Activated CD4-positive, CD25-positive, alpha-beta regulatory T cell treated with anti-CD3 and anti-CD28 coated beads, Interleukin-2, amount 50 U/mL, for 16 hours (primary cell): ENCODE data around the gene CAMKMT.

Experiments used
- DNase-seq: peaks from one replicate; pipeline ENCODE4 v3.0.0-alpha.2; 2020; ENCODE audit warnings: low read depth, low spot score

The CAMKMT gene

GRCh38 chr2:44742057-44742456 lies 380.3 kb downstream of the CAMKMT start:
- no peak for DNase-seq

- no peak for DNase-seq
Observed at GRCh38 chr2:44743473-44743872, 381.7 kb downstream of the CAMKMT start.

DNA sequence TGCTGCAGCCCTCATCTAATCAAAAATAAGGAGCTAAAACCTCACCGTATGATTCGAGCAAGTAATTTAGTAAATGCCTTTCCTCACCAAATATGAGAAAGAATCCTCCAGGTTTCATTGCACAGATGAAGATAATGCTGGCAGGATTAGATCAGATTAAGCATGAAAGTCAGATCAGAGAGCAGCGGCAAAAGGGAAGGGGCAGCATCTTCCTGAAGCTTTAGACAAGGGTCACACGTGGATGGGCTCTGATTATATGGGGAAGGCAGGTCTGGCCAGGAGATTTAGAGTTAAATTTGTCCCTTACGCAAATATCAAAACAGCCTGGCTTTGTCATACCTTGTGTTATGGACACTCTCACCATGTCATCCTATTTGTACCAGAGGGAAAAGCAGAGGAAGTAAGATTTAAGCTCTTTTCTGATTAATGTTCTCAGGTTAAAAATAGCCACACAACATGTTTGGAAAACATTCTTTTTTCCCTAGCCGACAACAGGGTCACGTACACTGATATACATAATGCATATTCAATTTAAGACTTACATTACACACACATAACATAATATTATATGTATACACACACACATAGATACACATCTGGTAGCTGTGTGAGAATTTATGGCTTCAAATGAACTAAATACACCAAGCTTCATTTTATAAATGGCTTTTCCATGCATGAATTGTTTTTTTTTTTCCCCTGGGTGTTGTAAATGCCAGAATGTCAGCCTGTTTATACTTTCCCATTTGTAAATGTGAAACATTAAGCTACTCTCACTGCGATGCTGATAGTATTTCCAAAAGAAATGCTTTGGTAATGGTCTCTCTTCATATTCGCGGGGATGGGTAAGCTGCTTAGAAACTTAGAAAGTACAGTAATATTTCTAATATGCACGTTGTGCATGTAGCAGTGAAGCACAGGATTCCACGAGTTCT lies 383.5 kb downstream of the CAMKMT start:
- DNase-seq = no peak

DNA sequence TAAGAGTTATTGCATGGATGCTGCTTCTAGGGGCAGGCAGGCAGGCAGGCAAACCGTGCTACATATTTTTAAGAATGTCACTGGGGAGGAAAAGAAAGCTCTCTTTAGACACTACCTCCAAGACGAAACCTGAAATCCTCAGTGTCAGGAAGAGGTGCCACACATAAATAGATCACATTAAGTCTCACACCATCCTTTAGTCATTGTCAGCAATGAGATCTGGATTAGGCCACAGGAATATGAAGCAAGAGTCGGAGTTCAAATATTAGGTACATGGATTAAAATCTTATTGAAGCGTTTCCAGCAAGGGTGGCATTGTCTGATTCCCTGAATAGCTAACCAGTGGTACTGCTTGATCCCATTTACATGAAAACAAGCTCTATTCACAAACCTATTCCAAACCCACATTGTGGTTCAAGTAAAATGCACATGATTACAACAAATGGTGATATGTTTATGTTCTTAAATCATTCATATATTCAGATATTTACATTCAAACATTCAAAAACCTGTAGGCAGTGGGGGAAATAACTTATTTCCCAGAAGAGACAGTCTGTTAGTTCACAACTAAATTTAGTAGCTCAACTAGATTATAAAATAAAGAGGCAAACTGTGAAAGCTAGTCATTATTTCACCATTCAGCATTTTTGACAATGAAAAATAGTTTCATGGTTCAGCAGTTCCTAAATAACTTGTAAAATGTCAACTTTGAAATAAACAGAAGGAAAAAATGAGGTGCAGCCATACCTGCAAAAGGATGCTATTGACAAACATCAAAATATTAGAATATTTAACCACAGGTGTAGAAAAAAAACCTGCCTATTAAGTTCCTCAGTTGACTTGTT lies 384.4 kb downstream of the CAMKMT start:
- no peak for DNase-seq

DNA sequence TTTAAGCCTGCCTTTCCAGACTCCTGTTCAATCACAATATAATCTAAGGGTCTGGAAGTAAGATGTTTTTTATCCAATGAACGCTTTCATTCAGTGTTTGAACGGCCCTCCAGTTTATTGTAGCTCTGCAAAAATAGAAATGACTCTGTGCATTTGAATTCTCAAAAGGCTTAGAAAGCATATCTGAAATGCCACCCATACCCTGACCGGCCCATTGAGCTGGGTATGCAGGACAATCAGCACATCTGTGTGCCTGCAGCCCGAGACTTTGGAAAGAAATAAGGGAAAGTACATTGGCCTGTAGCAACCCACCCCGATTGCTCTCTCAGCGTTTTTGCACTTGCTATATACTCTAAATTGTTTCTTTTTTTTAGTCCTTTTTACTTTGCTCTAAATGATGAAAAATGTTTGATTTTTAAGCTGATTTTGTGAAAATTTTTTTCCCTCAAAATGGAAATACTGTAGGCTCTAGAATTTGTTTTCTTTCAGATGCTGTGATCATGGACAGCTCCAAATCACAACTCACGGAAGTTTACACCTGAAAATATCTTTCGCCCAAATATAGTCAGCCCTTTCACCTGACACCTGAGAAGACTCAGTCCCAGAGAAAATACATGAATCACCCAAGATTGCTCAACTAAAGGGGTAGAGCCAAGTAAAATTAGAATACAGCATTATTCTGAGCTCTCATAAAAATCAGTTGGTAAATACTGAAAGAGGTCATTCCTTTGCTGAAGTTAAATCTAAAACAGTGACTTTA lies 385.3 kb downstream of the CAMKMT start:
- no peak for DNase-seq

GRCh38 chr2:44747794-44748193 lies 386.0 kb downstream of the CAMKMT start:
- no peak for DNase-seq

DNA sequence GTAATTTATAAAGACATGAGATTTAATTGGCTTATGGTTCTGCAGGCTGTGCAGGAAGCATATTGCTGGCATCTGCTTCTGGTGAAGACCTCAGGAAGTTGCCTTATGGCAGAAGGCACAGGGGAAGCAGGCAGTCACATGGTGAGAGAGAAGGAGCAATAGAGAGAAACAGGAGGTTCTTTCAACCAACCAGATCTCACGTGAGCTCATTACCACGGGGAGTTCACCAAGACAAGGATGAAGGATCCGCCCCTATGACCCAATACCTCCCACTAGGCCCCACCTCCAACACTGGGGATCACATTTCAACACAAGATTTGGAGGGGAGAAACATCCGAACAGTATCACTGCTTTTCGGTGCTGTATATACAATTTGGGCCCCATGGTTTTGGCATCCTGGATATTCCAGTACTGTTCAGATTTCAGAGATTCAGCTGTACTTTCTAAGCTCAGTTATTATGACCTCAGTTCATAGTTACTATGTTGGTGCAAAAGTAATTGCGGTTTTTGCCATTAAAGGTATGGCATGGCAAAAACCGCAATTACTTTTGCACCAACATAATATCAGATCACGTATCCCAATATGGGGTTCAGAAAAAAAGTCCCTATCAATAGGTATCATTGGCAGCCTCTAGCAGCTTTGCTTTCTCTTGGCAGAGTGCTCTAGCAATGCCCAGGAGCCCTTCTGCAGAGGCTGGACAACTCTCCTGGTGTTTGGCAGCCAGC lies 390.2 kb downstream of the CAMKMT start:
- no peak for DNase-seq

DNA sequence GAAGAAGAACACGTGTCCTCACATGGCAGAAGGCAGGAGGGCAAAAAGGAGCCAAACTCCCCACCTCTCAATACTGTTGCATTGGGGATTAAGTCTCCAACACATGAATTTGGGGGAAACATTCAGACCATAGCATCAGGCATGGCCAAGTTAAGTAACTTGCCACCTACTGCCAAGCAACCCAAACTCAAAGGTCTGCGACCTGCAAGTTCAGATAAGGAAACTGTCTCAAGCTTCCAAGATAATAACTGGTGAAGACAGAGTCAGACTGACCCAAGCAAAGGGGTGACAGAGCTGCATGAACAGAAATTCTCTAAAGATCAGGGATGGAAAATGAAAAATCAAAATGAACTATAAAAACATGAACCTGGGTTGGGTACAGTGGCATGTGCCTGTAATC lies 391.0 kb downstream of the CAMKMT start:
- DNase-seq = no peak

DNA sequence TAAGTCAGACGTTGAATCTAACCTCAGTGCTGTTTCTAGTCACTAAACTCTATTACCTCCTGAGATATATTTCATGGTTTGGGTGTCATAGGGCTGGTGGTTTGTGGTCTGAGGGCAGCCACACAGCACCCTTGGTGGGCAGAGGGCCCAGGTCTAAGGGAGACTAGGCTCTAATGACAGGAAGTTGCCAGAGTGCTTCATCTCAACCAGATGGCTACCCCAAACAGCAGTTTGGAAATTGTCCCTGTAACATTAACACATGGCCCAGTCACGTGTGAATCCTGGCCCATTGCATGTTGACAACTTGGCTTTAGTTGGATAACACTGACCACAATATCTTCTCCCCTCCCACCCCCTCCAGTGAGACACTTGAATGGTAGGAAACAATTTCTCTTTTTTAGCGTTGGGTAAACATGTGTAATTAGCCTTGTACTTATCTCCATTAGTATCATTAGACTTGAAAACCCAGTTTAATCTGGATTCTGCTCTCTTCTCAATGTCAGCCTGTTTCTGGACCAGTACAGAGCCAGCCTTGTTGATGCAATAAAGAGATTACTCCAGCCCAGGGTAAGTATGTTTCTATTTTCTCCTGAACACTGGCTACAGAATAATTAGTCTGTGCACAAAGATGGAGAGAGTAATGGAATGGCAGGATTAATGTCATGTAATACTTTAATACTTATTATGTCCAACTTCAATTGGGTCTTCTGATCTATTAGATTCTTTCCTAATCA lies 392.0 kb downstream of the CAMKMT start:
- no peak for DNase-seq

- DNase-seq = no peak
Observed at GRCh38 chr2:44758591-44758990, 396.8 kb downstream of the CAMKMT start.

- DNase-seq = no peak
Observed at GRCh38 chr2:44759823-44760222, 398.1 kb downstream of the CAMKMT start.

- no peak for DNase-seq
Observed at GRCh38 chr2:44763275-44763782, 401.6 kb downstream of the CAMKMT start.

- DNase-seq = no peak
Observed at GRCh38 chr2:44766220-44766619, 404.5 kb downstream of the CAMKMT start.

- no peak for DNase-seq
Observed at GRCh38 chr2:44766777-44767176, 405.0 kb downstream of the CAMKMT start.

DNA sequence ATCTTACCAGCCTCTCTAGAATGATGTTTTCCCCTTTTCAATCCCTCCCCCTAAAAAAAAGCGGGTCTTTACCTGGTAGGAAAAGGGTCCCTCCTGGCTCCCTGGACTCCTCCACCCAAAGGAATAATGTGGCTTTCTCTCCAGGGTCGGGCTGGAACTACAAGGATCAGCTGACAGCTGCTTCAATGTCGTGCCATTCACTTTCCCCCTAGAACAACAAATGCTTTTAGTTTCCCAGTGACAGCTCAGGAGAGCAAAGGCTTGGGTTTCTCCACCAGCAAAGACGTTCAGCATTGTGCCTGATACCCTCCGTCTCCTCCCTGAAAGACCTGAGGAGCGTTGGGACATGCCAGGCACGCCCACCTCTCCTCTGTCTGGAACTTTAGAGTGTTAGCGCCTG lies 405.9 kb downstream of the CAMKMT start:
- DNase-seq = no peak

GRCh38 chr2:44768438-44769236 lies 406.9 kb downstream of the CAMKMT start:
- DNase-seq = no peak

- no peak for DNase-seq
Observed at GRCh38 chr2:44769349-44770011, 407.7 kb downstream of the CAMKMT start.

DNA sequence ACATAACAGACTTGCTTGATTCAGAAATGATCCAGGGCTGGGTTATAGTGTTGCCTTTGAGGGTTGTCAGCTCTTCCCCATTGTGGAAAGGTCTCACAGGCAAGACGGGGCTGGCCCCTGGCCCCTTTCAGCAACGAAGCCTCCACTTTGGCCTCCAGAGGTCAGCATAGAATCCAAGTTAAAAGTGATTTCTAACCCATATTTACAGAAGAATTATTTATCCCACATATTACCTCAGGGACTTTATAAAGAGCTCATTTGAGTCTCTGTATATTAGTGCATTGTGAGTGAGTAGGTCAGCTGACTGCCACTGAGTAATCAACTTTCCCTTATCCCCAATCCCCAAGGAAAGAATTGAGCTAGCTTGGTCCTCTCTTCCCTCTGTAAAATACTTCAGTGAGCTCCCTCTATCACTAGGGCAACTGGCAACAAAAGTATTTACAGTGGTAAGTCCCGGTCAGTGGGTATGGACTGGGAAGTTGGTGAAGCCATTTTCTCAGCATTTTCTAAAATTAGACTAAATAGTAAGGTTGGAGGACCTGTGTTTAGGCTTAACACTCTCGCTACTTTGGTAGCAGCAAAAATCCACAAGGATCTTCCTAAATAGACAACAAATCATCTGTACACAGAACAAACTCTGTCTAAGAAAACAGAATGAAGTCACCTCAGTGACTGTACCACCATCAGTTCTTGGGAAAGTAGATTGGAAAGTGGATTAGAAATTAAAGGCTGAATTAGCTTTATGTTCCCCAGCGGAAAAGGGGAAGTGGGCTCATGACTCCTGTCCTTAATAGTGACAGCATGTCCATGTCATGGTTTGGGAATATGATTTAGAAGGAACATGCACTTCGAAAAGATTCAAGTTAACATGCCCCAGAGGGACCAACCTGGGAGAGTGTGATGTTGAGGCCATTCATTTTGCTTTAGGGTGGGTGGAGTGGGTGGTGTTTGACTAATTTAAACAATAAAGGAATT lies 408.8 kb downstream of the CAMKMT start:
- DNase-seq = no peak
